Kidney (tissue), 14 donors: ENCODE data around the gene IGSF11. TPM values are rescaled to one million over a fixed set of nuclear protein-coding genes. Genes with fewer than 3 reads are reported as not detected.

Experiments used
- DNase-seq, 5 donors: peaks; one replicate each; pipeline ENCODE4 v3.0.0-alpha.2; 2013 to 2020
- FAIRE-seq: peaks from 2 replicates; lab custom pipeline; 2012; peaks lifted over from hg19 to GRCh38; lab: Jason Lieb, UNC
- H3K27ac ChIP-seq, 2 donors: one replicate each; pipeline ENCODE4 v1.7.0; 2013; ENCODE audit warnings: low read depth in 2 of 2, low read length in 2 of 2, inconsistent platforms in 1 of 2
- H3K27me3 ChIP-seq: one replicate; pipeline ENCODE4 v1.7.1; 2013; ENCODE audit warnings: low read length, inconsistent platforms; ENCODE audit not compliant: control insufficient read depth, insufficient read depth
- H3K36me3 ChIP-seq, 3 donors: one replicate each; pipeline versions ENCODE4 v1.7.0 to v1.7.1; 2013; ENCODE audit warnings: low read length in 3 of 3, control low read depth in 1 of 3, inconsistent platforms in 1 of 3; ENCODE audit not compliant: insufficient read depth in 3 of 3, control insufficient read depth in 2 of 3
- H3K4me1 ChIP-seq, 3 donors: one replicate each; pipeline versions ENCODE4 v1.7.0 to v1.7.1; 2013; ENCODE audit warnings: low read length in 3 of 3, inconsistent platforms in 1 of 3, low read depth in 1 of 3; ENCODE audit not compliant: control insufficient read depth in 2 of 3, insufficient read depth in 2 of 3
- H3K4me3 ChIP-seq, 3 donors: one replicate each; pipeline versions ENCODE4 v1.7.0 to v1.8.1; 2013; ENCODE audit warnings: low read length in 3 of 3, control low read depth in 1 of 3, inconsistent platforms in 1 of 3
- H3K9ac ChIP-seq, 3 donors: one replicate each; pipeline versions ENCODE4 v1.7.0 to v1.7.1; 2013; ENCODE audit warnings: low read length in 3 of 3, control low read depth in 1 of 3, inconsistent platforms in 1 of 3
- H3K9me3 ChIP-seq, 3 donors: one replicate each; pipeline versions ENCODE4 v1.7.0 to v1.7.1; 2013; ENCODE audit warnings: low read length in 3 of 3, control low read depth in 1 of 3, inconsistent platforms in 1 of 3; ENCODE audit not compliant: control insufficient read depth in 2 of 3, insufficient read depth in 1 of 3
- intact Hi-C: fragments of 100-400 bp; cut with DNase I; formaldehyde crosslinking; loops from one replicate; pipeline ENCODE4 v1.11.1; 2022
- polyA plus RNA-seq: library from polyadenylated mRNA; stranded (reverse); fragments of 350-450 nt; fragmentation: Illumina TruSeq; extraction: RNeasy Lipid Tissue Mini Kit (QIAGEN cat#74804); gene quantifications from one replicate; pipeline ENCODE4 v1.2.3, GENCODE V29; 2014; ENCODE audit warnings: low read depth, low replicate concordance; ENCODE audit not compliant: insufficient read depth
- total RNA-seq: library from RNA; stranded (reverse); fragmentation: NEBNext Ultra II Directional; extraction: Animal tissue kit (Norgen Biotek cat#: 25700); gene quantifications from one replicate; pipeline ENCODE4 v1.2.1, GENCODE V29; 2021
- TF ChIP-seq, protein P1 (sequence below): IDR thresholded peaks from 3 replicates; pipeline ENCODE4 v1.5.1; 2012; ENCODE audit warnings: mild to moderate bottlenecking, moderate library complexity, borderline replicate concordance; ENCODE audit not compliant: insufficient read depth; ENCODE audit errors: extremely low read depth
- donor health status: control.
- donor health status: control.
- donor health status: control.
- donor health status: control.
- donor health status: control.
- donor health status: DM: yes; HTN: yes; CAD: no.
- donor health status: Normal renal cell carcinoma (clear cell type).

The IGSF11 gene
- total and polyA plus RNA-seq, 2 donors from 2014 or later, result 1.3 to 6.7 TPM

DNA sequence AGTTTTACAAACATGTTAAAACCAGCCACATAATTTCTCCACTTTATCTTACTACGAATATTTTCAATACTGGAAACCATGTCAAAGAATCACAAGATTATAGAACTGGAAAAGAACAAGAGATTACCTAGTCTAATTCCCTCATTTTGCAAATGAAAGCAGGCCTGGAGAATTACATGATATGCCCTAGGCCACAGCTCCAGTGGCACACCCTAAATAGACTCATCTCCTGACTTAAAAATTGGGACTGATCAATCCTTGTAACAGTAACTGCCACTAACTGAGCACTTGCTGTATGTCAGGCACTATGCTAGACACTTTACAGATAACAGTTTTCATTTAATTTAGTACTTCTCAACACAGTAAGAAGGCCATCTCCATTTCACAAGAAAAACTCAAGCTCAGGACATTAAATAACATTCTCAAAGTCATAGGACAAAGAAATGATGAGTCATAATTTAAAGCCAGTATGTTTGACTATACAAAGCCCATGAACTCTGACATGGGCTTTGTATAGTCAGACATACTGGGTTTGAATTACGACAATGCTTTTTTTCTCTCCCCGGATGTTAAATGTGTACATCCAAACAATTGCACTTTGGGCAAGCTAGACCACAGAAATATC, 9.4 kb downstream of the IGSF11 start:
- H3K9ac ChIP-seq, result no peak overlapping the region
- intact Hi-C loops, result no loop called here
- H3K27ac ChIP-seq, result no peak overlapping the region
- FAIRE-seq, result no peak
- TF ChIP-seq, protein P1, sequence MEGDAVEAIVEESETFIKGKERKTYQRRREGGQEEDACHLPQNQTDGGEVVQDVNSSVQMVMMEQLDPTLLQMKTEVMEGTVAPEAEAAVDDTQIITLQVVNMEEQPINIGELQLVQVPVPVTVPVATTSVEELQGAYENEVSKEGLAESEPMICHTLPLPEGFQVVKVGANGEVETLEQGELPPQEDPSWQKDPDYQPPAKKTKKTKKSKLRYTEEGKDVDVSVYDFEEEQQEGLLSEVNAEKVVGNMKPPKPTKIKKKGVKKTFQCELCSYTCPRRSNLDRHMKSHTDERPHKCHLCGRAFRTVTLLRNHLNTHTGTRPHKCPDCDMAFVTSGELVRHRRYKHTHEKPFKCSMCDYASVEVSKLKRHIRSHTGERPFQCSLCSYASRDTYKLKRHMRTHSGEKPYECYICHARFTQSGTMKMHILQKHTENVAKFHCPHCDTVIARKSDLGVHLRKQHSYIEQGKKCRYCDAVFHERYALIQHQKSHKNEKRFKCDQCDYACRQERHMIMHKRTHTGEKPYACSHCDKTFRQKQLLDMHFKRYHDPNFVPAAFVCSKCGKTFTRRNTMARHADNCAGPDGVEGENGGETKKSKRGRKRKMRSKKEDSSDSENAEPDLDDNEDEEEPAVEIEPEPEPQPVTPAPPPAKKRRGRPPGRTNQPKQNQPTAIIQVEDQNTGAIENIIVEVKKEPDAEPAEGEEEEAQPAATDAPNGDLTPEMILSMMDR, result no peak
- no peaks in the 10 kb centered on the region for H3K4me1 ChIP-seq
- H3K27me3 ChIP-seq, result no peaks in the 10 kb centered on the region
- no peak overlapping the region for H3K4me3 ChIP-seq
- no peaks in the 10 kb centered on the region for H3K9me3 ChIP-seq
- H3K36me3 ChIP-seq, result no peaks in the 10 kb centered on the region
- no peak for DNase-seq

DNA sequence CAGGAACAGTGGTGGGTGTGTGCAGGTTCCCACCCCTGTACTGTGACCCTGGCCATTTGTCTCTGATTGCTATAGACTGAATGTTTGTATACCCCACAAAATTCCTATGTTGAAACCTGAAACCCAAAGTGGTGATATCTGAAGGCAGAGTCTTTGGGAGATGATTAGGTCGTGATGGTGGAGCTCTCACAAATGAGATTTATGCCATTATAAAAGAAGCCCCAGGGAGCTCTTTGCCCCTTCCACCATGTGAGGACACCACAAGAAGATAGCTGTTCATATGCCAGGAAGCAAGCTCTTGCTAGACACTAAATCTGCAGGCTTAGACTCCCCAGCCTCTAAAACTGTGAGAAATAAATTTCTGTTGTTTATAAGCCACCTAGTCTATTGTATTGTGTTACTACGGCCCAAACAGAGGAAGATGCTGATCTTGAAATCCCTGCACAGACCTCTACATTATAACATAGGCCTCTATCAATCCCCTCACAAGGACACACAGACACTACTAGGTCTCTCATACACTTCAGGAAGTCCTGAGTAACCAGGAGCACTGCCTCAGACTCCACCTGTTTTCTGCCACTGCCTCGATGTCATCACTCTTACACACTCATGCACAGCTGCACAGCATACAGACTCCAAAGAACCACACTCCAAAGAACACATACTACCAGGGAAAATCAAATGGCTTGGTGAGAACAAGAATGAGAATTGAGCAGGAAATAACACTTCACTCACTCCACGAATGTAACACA, 14.7 kb downstream of the IGSF11 start:
- H3K4me1 ChIP-seq, result no peaks in the 10 kb centered on the region
- H3K4me3 ChIP-seq, result no peak overlapping the region
- no peaks in the 10 kb centered on the region for H3K36me3 ChIP-seq
- no peaks in the 10 kb centered on the region for H3K27me3 ChIP-seq
- intact Hi-C loops, result no loop called here
- TF ChIP-seq, protein P1, result no peak
- DNase-seq (no peak), FAIRE-seq (no peak)
- H3K9ac ChIP-seq, result no peak overlapping the region
- no peak overlapping the region for H3K27ac ChIP-seq
- H3K9me3 ChIP-seq, result no peaks in the 10 kb centered on the region

DNA sequence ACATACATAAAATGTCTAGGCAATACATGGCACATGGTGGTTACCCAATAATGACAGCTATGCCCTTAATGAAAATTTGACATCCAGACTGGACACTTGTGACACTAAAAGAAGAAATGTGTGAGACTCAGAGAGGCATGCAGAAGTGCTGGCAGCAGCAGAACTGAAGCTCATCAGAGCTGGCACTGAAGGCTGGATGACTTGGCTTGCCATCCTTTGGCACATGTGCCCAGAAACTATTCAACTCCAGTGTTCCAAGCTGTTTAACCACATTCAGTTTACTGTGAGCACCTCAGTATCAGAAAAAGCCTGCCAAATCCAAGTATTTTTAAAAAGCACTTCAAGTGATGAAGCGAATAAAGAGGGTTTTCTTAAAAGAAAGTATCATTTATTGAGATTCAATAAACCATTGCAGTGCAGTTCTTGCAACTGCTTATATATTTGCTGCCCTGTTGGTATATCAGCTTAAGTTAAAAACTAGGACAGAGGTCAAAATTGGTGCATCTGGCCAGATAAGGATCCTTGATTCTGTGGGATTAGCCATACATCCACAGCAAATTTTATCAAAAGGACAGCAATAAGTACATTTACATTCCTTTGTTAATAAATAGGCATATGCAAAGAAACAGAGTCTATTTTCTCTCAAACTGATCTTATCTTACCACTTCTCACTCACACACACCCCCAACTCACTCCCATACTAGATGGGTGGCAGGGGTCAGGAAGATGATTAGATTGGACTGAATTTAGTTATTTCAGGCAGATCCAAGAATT, 15.8 kb downstream of the IGSF11 start:
- no peak overlapping the region for H3K27ac ChIP-seq
- FAIRE-seq (no peak), DNase-seq (no peak)
- H3K27me3 ChIP-seq, result no peaks in the 10 kb centered on the region
- H3K9ac ChIP-seq, result no peak overlapping the region
- H3K4me1 ChIP-seq, result no peaks in the 10 kb centered on the region
- intact Hi-C loops, result no loop called here
- no peaks in the 10 kb centered on the region for H3K9me3 ChIP-seq
- TF ChIP-seq, protein P1, result no peak
- no peak overlapping the region for H3K4me3 ChIP-seq
- H3K36me3 ChIP-seq, result no peaks in the 10 kb centered on the region
